Astrocyte (in vitro differentiated cells and primary cell): ENCODE results near the gene FKBP11.

Experiments used
- CTCF ChIP-seq: IDR thresholded peaks from 2 replicates; pipeline ENCODE4 v1.5.1; 2011; ENCODE audit warnings: low read depth, mild to moderate bottlenecking, inconsistent platforms, low read length, moderate library complexity; ENCODE audit not compliant: insufficient read depth
- EZH2 ChIP-seq: IDR thresholded peaks from 2 replicates; pipeline ENCODE4 v1.6.1; 2012; ENCODE audit warnings: mild to moderate bottlenecking, low read length, inconsistent platforms; ENCODE audit not compliant: insufficient read depth

GRCh38 chr12:48957141-48958048 lies 32.1 kb upstream of the FKBP11 start, which contains the start of gene ARF3:
- TF ChIP-seq CTCF: no peak
- TF ChIP-seq EZH2: no peak
